ENCODE measurements around the gene SEC11C. TPM values are rescaled to one million over a fixed set of nuclear protein-coding genes. Genes with fewer than 3 reads are reported as not detected.

SEC11C gene
- total RNA-seq, 3 donors from 2014 or later, result 11.5 to 44.1 (median 38.7) TPM

- Histone ChIP-seq H3K9me3 (no peaks in the 10 kb centered on the region), H3K36me3 (no peaks in the 10 kb centered on the region), H3K27ac (no peak overlapping the region), H3K4me3 (no peak overlapping the region), H3K4me1 (no peaks in the 10 kb centered on the region), H3K27me3 (no peaks in the 10 kb centered on the region)
- no peak for DNase-seq (ENCODE audit: low spot score in 2 of 2)
- intact Hi-C loops (cut with DNase I; ENCODE audit: low total_unique reads), result no loop called here
- TF ChIP-seq POLR2AphosphoS5 (IDR thresholded peaks at IDR 0.05) (no peak), POLR2A (IDR thresholded peaks at IDR 0.05) (no peak)
- TF ChIP-seq, protein P1, sequence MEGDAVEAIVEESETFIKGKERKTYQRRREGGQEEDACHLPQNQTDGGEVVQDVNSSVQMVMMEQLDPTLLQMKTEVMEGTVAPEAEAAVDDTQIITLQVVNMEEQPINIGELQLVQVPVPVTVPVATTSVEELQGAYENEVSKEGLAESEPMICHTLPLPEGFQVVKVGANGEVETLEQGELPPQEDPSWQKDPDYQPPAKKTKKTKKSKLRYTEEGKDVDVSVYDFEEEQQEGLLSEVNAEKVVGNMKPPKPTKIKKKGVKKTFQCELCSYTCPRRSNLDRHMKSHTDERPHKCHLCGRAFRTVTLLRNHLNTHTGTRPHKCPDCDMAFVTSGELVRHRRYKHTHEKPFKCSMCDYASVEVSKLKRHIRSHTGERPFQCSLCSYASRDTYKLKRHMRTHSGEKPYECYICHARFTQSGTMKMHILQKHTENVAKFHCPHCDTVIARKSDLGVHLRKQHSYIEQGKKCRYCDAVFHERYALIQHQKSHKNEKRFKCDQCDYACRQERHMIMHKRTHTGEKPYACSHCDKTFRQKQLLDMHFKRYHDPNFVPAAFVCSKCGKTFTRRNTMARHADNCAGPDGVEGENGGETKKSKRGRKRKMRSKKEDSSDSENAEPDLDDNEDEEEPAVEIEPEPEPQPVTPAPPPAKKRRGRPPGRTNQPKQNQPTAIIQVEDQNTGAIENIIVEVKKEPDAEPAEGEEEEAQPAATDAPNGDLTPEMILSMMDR (IDR thresholded peaks at IDR 0.05), result no peak
Observed at GRCh38 chr18:59101830-59102414, 37.8 kb upstream of the SEC11C start.

DNA sequence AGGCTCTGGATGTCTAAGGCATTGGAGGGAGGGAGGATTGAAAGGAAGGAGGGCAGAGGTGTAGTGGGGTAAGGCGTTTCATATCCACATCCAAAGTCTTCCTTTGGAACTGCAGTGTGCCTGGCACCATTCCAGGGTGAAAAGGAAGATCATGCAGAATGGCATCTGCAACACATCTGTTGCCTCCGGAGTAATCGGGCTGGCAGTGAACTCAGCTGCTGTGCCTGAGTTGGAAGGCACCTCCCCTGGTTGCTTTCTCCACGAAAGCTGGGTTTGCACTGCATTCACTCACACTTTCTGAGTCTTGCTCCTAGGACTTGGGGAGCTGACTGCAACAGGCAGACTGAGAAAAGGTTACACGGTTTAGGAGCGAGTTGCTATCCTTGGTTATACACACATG is 30.3 kb upstream of the SEC11C start:
- Histone ChIP-seq H3K27me3 (peaks cover 0 to 22% of the 10 kb centered on the region in 2 donors), H3K36me3 (no peaks in the 10 kb centered on the region), H3K4me3 (no peak overlapping the region), H3K27ac (no peak overlapping the region), H3K9me3 (no peaks in the 10 kb centered on the region), H3K4me1 (no peaks in the 10 kb centered on the region)
- intact Hi-C loops (cut with DNase I; ENCODE audit: low total_unique reads), result no loop called here
- no peak for DNase-seq (ENCODE audit: low spot score in 2 of 2)
- TF ChIP-seq POLR2A (IDR thresholded peaks at IDR 0.05) (no peak), POLR2AphosphoS5 (IDR thresholded peaks at IDR 0.05) (no peak)
- TF ChIP-seq, protein P1 (IDR thresholded peaks at IDR 0.05), result no peak

DNA sequence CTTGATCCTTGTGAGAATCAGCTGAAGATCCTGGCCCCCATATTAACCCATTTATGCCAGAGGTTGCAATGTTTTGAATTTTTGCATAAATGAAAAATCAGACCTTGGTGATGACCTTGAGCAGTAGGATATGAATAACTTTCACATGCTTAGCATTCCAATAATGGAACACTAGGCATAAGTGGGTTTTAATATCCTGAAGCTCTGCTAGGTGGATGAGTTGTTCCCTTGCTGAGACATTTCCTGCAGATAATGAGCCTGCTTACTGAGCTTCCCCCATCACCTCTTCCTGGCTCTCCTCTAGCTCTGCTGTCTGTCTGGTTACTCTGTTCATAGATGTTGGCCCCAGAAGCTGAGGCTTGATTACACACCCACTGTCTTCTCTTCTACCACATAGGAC is 25.5 kb upstream of the SEC11C start:
- H3K27ac ChIP-seq, result no peak overlapping the region
- H3K4me1 ChIP-seq, result no peaks in the 10 kb centered on the region
- no peak for TF ChIP-seq POLR2A (IDR thresholded peaks at IDR 0.05)
- intact Hi-C loops (cut with DNase I; ENCODE audit: low total_unique reads), result no loop called here
- H3K27me3 ChIP-seq, result peaks cover 0 to 23% of the 10 kb centered on the region in 2 donors
- DNase-seq (ENCODE audit: low spot score in 2 of 2), result no peak
- H3K36me3 ChIP-seq, result no peaks in the 10 kb centered on the region
- no peak overlapping the region for H3K4me3 ChIP-seq
- no peaks in the 10 kb centered on the region for H3K9me3 ChIP-seq

GRCh38 chr18:59123588-59124369 is 15.9 kb upstream of the SEC11C start:
- no peak overlapping the region for H3K27ac ChIP-seq
- DNase-seq (ENCODE audit: low spot score in 2 of 2), result no peak
- TF ChIP-seq POLR2A (IDR thresholded peaks at IDR 0.05) (no peak), POLR2AphosphoS5 (IDR thresholded peaks at IDR 0.05) (no peak)
- TF ChIP-seq, protein P1 (IDR thresholded peaks at IDR 0.05), result no peak
- H3K9me3 ChIP-seq, result no peaks in the 10 kb centered on the region
- intact Hi-C loops (cut with DNase I; ENCODE audit: low total_unique reads), result no loop called here
- H3K36me3 ChIP-seq, result no peaks in the 10 kb centered on the region
- no peak overlapping the region for H3K4me3 ChIP-seq
- peaks cover 0 to 2% of the 10 kb centered on the region in 2 donors for H3K27me3 ChIP-seq
- H3K4me1 ChIP-seq, result no peaks in the 10 kb centered on the region

- Histone ChIP-seq H3K9me3 (no peaks in the 10 kb centered on the region), H3K27me3 (peaks cover 0 to 2% of the 10 kb centered on the region in 2 donors), H3K4me3 (no peak overlapping the region), H3K4me1 (no peaks in the 10 kb centered on the region), H3K36me3 (no peaks in the 10 kb centered on the region), H3K27ac (no peak overlapping the region)
- intact Hi-C loops (cut with DNase I; ENCODE audit: low total_unique reads), result no loop called here
- TF ChIP-seq, protein P1 (IDR thresholded peaks at IDR 0.05), result no peak
- TF ChIP-seq POLR2AphosphoS5 (IDR thresholded peaks at IDR 0.05) (no peak), POLR2A (IDR thresholded peaks at IDR 0.05) (no peak)
- no peak for DNase-seq (ENCODE audit: low spot score in 2 of 2)
Observed at GRCh38 chr18:59124370-59124704, 15.3 kb upstream of the SEC11C start.

All from breast epithelium (tissue), 4 donors.